Progenitor cell of endocrine pancreas (in vitro differentiated cells): ENCODE results near the gene DSCAML1. TPM values are rescaled to one million over a fixed set of nuclear protein-coding genes. Genes with fewer than 3 reads are reported as not detected.

ENCODE experiments used
- DNase-seq: peaks from one replicate; pipeline ENCODE4 v3.0.0; 2021; ENCODE audit warnings: low spot score; ENCODE audit not compliant: unreplicated experiment
- H3K27ac Mint-ChIP-seq: 2 replicates; pipeline ENCODE4 v1.8.0; 2021; ENCODE audit warnings: mild to moderate bottlenecking, moderate library complexity, mixed read lengths
- H3K27me3 Mint-ChIP-seq: 2 replicates; pipeline ENCODE4 v1.8.0; 2021; ENCODE audit warnings: mixed read lengths
- H3K36me3 Mint-ChIP-seq: 2 replicates; pipeline ENCODE4 v1.8.0; 2022; ENCODE audit warnings: mixed read lengths; ENCODE audit not compliant: insufficient read depth
- H3K4me1 Mint-ChIP-seq: 2 replicates; pipeline ENCODE4 v1.8.0; 2021; ENCODE audit warnings: low read depth, mixed read lengths
- H3K4me3 Mint-ChIP-seq: 2 replicates; pipeline ENCODE4 v1.8.0; 2021; ENCODE audit warnings: low read depth, mild to moderate bottlenecking, moderate library complexity, mixed read lengths
- H3K9me3 Mint-ChIP-seq: 2 replicates; pipeline ENCODE4 v1.8.0; 2021; ENCODE audit warnings: low read depth, mixed read lengths
- CTCF ChIP-seq: fragments of 200-600 bp; sonication (generic); IDR thresholded peaks from one replicate; pipeline ENCODE4 v1.5.0; 2021; ENCODE audit warnings: antibody characterized with exemption, mild to moderate bottlenecking; ENCODE audit not compliant: unreplicated experiment
- total RNA-seq: library from RNA; stranded (reverse); gene quantifications from 2 replicates; pipeline ENCODE4 v1.2.1, GENCODE V29; 2021

DSCAML1 gene
- total RNA-seq, 1 donor from 2014 or later: 2.7 TPM

- no peak for TF ChIP-seq CTCF
- no peak overlapping the region for H3K4me3 Mint-ChIP-seq
- H3K9me3 Mint-ChIP-seq: no peaks in the 10 kb centered on the region
- H3K27me3 Mint-ChIP-seq: peaks cover 39% of the 10 kb centered on the region
- no peak overlapping the region for H3K27ac Mint-ChIP-seq
- no peak for DNase-seq
- no peaks in the 10 kb centered on the region for H3K36me3 Mint-ChIP-seq
- H3K4me1 Mint-ChIP-seq: peaks cover 9% of the 10 kb centered on the region
These were observed 212.8 kb downstream of the DSCAML1 start for GRCh38 chr11:117584056-117584830.

- Mint-ChIP-seq H3K4me1 (peaks cover under 1% of the 10 kb centered on the region), H3K36me3 (no peaks in the 10 kb centered on the region), H3K27ac (peak overlapping the region; percentile 76), H3K4me3 (no peak overlapping the region), H3K27me3 (peaks cover 44% of the 10 kb centered on the region), H3K9me3 (no peaks in the 10 kb centered on the region)
- no peak for DNase-seq
- no peak for TF ChIP-seq CTCF
These were observed 213.8 kb downstream of the DSCAML1 start for GRCh38 chr11:117583063-117583801.

DNA sequence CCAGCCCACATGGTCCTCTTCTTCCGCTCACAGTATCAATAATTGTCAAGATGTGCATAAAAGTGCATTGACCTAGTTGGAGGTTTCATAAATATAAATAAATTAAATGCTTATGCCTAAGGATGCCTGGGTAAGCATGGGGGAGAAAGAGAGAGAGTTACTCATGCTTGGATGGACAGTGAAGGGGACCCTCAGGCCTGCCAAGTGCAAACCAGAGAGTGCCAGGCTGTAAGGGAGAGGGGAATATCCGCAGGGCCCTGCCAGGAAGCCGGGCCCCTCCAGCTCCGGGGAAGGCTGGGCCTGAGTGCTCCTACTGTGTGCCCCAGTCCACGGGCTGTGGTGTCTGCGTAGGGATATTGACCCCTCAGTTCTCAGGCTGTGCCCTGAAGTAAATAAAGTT is 214.6 kb downstream of the DSCAML1 start:
- TF ChIP-seq CTCF: no peak
- Mint-ChIP-seq H3K4me3 (no peak overlapping the region), H3K27ac (no peak overlapping the region), H3K9me3 (no peaks in the 10 kb centered on the region), H3K27me3 (peaks cover 44% of the 10 kb centered on the region), H3K36me3 (no peaks in the 10 kb centered on the region), H3K4me1 (no peaks in the 10 kb centered on the region)
- no peak for DNase-seq

DNA sequence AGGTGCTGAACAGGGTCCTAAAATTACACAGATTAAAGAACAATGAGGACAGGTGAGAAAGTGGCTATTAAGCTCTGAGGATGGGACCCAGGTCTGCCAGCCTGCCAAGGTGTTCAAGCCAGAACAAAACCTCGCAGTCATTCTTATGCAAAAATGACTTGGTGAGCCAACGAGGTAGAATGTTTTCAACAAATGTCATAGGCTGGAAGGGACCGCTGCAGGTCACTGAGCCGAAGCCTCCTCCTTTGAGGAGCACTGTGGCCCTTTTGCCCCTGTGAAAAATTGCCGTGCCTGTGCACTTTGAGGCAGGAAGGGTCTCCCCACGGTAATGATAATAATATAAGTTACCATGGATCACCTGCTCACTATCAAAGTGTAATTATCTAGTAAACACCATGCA is 216.2 kb downstream of the DSCAML1 start:
- peaks cover 39% of the 10 kb centered on the region for H3K27me3 Mint-ChIP-seq
- no peaks in the 10 kb centered on the region for H3K4me1 Mint-ChIP-seq

GRCh38 chr11:117579161-117579560 is 217.9 kb downstream of the DSCAML1 start:
- H3K9me3 Mint-ChIP-seq: no peaks in the 10 kb centered on the region
- peaks cover 39% of the 10 kb centered on the region for H3K27me3 Mint-ChIP-seq
- H3K4me3 Mint-ChIP-seq: no peak overlapping the region
- no peaks in the 10 kb centered on the region for H3K4me1 Mint-ChIP-seq
- H3K27ac Mint-ChIP-seq: no peak overlapping the region
- no peaks in the 10 kb centered on the region for H3K36me3 Mint-ChIP-seq
- no peak for TF ChIP-seq CTCF
- DNase-seq: no peak

More for the DNA sequence above, 216.2 kb downstream of the DSCAML1 start:
- DNase-seq: no peak
- no peak overlapping the region for H3K27ac Mint-ChIP-seq
- no peak overlapping the region for H3K4me3 Mint-ChIP-seq
- no peak for TF ChIP-seq CTCF
- H3K9me3 Mint-ChIP-seq: no peaks in the 10 kb centered on the region
- H3K36me3 Mint-ChIP-seq: no peaks in the 10 kb centered on the region
